K562 (cell line): ENCODE data around the gene RABL6. TPM values are rescaled to one million over a fixed set of nuclear protein-coding genes. Genes with fewer than 3 reads are reported as not detected.

ENCODE experiments used
- BRD4 ChIP-seq: fragments of 200-600 bp; sonication (generic); IDR thresholded peaks from 2 replicates; pipeline ENCODE4 v1.6.1; 2017; ENCODE audit warnings: inconsistent platforms
- CCNT2 ChIP-seq: IDR thresholded peaks from 2 replicates; pipeline ENCODE4 v1.6.1; 2011; ENCODE audit warnings: borderline replicate concordance, low read depth, mild to moderate bottlenecking, moderate library complexity, mixed read lengths, low read length; ENCODE audit not compliant: insufficient read length; ENCODE audit errors: extremely low read depth
- ETV1 ChIP-seq: fragments of 450-650 bp; conservative IDR thresholded peaks from 2 replicates; pipeline ENCODE4 v1.6.1; 2016; ENCODE audit warnings: missing genetic modification characterization, control low read depth, low read depth, missing compliant biosample characterization
- ETV5 ChIP-seq: sonication (generic); formaldehyde crosslinking; IDR thresholded peaks from 2 replicates; pipeline ENCODE4 v1.4.0; 2020; ENCODE audit warnings: low read depth, mild to moderate bottlenecking, missing genetic modification reagents
- ETV6 ChIP-seq, 3 experiments: fragments of 150-350 bp in 1 of 3; sonication (generic) in 1 of 3; formaldehyde crosslinking in 1 of 3; IDR thresholded peaks; 2 replicates each; pipeline versions ENCODE4 v1.6.1 to v1.8.0; 2014 to 2022; ENCODE audit warnings: borderline replicate concordance in 2 of 3, low read depth in 2 of 3, antibody characterized with exemption in 1 of 3, low read length in 1 of 3, mild to moderate bottlenecking in 1 of 3, missing genetic modification reagents in 1 of 3
- ILK ChIP-seq: fragments of 450-650 bp; IDR thresholded peaks from 2 replicates; pipeline ENCODE4 v1.6.1; 2016; ENCODE audit warnings: missing genetic modification characterization, low read depth, mild to moderate bottlenecking, missing compliant biosample characterization, moderate library complexity, borderline replicate concordance
- KLF13 ChIP-seq: fragments of 450-650 bp; IDR thresholded peaks from 2 replicates; pipeline ENCODE4 v1.6.1; 2016; ENCODE audit warnings: missing genetic modification characterization, low read depth, mild to moderate bottlenecking, missing compliant biosample characterization, moderate library complexity, borderline replicate concordance
- MCM3 ChIP-seq: fragments of 450-650 bp; IDR thresholded peaks from 2 replicates; pipeline ENCODE4 v1.6.1; 2016
- PREB ChIP-seq: sonication (generic); formaldehyde crosslinking; IDR thresholded peaks from 2 replicates; pipeline ENCODE4 v1.8.1; 2023; ENCODE audit warnings: mild to moderate bottlenecking, missing genetic modification reagents
- RFX1 ChIP-seq: fragments of 450-650 bp; IDR thresholded peaks from 2 replicates; pipeline ENCODE4 v1.6.1; 2016; ENCODE audit warnings: mild to moderate bottlenecking, moderate library complexity
- SMAD3 ChIP-seq: fragments of 450-650 bp; formaldehyde crosslinking; conservative IDR thresholded peaks from 2 replicates; pipeline ENCODE4 v1.4.0; 2020; ENCODE audit warnings: mild to moderate bottlenecking
- SREBF1 ChIP-seq: fragments of 150-350 bp; IDR thresholded peaks from 2 replicates; pipeline ENCODE4 v1.6.1; 2014; ENCODE audit warnings: antibody characterized with exemption, low read depth, low read length, borderline replicate concordance
- TRIM25 ChIP-seq: fragments of 450-650 bp; IDR thresholded peaks from 2 replicates; pipeline ENCODE4 v1.7.0; 2016; ENCODE audit warnings: borderline replicate concordance
- XRCC3 ChIP-seq: fragments of 450-650 bp; IDR thresholded peaks from 2 replicates; pipeline ENCODE4 v1.6.1; 2017; ENCODE audit warnings: mild to moderate bottlenecking, moderate library complexity
- XRCC4 ChIP-seq: IDR thresholded peaks from one replicate; pipeline ENCODE4 v1.6.1; 2011; ENCODE audit not compliant: insufficient read depth, insufficient read length; ENCODE audit errors: extremely low read depth
- polyA plus RNA-seq, 8 experiments: library from polyadenylated mRNA; depleted of rRNA in 4 of 8; stranded (reverse) in 5 of 8; unstranded in 3 of 8; fragments of >200 nt; fragmentation: Nextera tagmentation in 2 of 8; fragmentation: Illumina TruSeq in 1 of 8; extraction: Ambion mirVana in 2 of 8; extraction: Trizol in 1 of 8; gene quantifications; 2 replicates each; pipeline versions ENCODE4 v1.2.1 to v1.2.3, GENCODE V29; 2011 to 2014; ENCODE audit warnings: inconsistent platforms in 1 of 8, missing spikeins in 1 of 8
- total RNA-seq, 7 experiments: library from RNA; depleted of rRNA in 6 of 7; stranded (reverse); fragments of >200 nt in 6 of 7; fragmentation: Illumina TruSeq in 2 of 7; extraction: Trizol in 2 of 7; gene quantifications; 2 replicates each; pipeline versions ENCODE4 v1.2.1 to v1.2.3, GENCODE V29; 2011 to 2021; ENCODE audit warnings: low replicate concordance in 1 of 7
- TF ChIP-seq, protein P1 (sequence below): sonication (generic); formaldehyde crosslinking; IDR thresholded peaks from 2 replicates; pipeline ENCODE4 v1.8.0; 2022; ENCODE audit warnings: missing genetic modification reagents, mild to moderate bottlenecking, borderline replicate concordance

The RABL6 gene
- total and polyA plus RNA-seq, 9 of the 15 experiments (the other 6 are each of a cell fraction or from before 2014, with no cell fraction given), result 5.6 to 181 (median 84.5) TPM

- TF ChIP-seq PREB (CRISPR knock-in tag) (no peak), ETV6 (IDR thresholded peaks at IDR 0.05; ENCODE audit: borderline replicate concordance in 1 of 2, low read depth in 2 of 2, low read length in 1 of 2) (no peak), ETV6 (CRISPR knock-in tag; IDR thresholded peaks at IDR 0.05; ENCODE audit: borderline replicate concordance) (no peak), ETV5 (CRISPR knock-in tag) (peak; percentile 35; the same call in 1 of the 2 replicates), ILK (tag) (no peak), ETV1 (tag) (no peak), CCNT2 (peak; percentile 93), XRCC4 (no peak), RFX1 (no peak), XRCC3 (no peak), SREBF1 (no peak), MCM3 (no peak), BRD4 (no peak), TRIM25 (no peak), KLF13 (no peak), SMAD3 (CRISPR knock-in tag) (no peak)
- TF ChIP-seq, protein P1, sequence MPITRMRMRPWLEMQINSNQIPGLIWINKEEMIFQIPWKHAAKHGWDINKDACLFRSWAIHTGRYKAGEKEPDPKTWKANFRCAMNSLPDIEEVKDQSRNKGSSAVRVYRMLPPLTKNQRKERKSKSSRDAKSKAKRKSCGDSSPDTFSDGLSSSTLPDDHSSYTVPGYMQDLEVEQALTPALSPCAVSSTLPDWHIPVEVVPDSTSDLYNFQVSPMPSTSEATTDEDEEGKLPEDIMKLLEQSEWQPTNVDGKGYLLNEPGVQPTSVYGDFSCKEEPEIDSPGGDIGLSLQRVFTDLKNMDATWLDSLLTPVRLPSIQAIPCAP (CRISPR knock-in tag), result no peak
Observed at GRCh38 chr9:136807281-136808074, at the start of gene RABL6 (continued).
